Osteoblast (primary cell): Measurements from ENCODE around the gene PANK1. TPM values are rescaled to one million over a fixed set of nuclear protein-coding genes. Genes with fewer than 3 reads are reported as not detected.

ENCODE experiments used
- DNase-seq: peaks from one replicate; pipeline ENCODE4 v3.0.0; 2011; ENCODE audit warnings: low spot score, mixed read lengths; ENCODE audit not compliant: insufficient read length; ENCODE audit errors: missing footprints
- H2AFZ ChIP-seq: 2 replicates; pipeline ENCODE4 v1.6.0; 2011; ENCODE audit warnings: mild to moderate bottlenecking, low read length
- H3K27ac ChIP-seq: 2 replicates; pipeline ENCODE4 v1.5.1; 2011; ENCODE audit warnings: mild to moderate bottlenecking, low read depth, low read length, moderate library complexity
- H3K27me3 ChIP-seq: 2 replicates; pipeline ENCODE4 v1.6.0; 2012; ENCODE audit warnings: mild to moderate bottlenecking, control low read depth, inconsistent platforms, low read length, moderate library complexity; ENCODE audit not compliant: insufficient read depth
- H3K36me3 ChIP-seq: 2 replicates; pipeline ENCODE4 v1.5.1; 2011; ENCODE audit warnings: mild to moderate bottlenecking, low read length, control low read depth, moderate library complexity; ENCODE audit not compliant: insufficient read depth
- H3K4me1 ChIP-seq: 2 replicates; pipeline ENCODE4 v1.5.1; 2011; ENCODE audit warnings: mild to moderate bottlenecking, low read length, control low read depth, moderate library complexity; ENCODE audit not compliant: insufficient read depth
- H3K4me2 ChIP-seq: 2 replicates; pipeline ENCODE4 v1.6.0; 2011; ENCODE audit warnings: mild to moderate bottlenecking, low read length; ENCODE audit not compliant: insufficient read depth
- H3K4me3 ChIP-seq: fragments of 200-600 bp; sonication (generic); 3 replicates; pipeline ENCODE4 v1.5.1; 2012; ENCODE audit warnings: mild to moderate bottlenecking, low read length, inconsistent platforms; ENCODE audit not compliant: insufficient read depth
- H3K79me2 ChIP-seq: 2 replicates; pipeline ENCODE4 v1.6.0; 2012; ENCODE audit warnings: mild to moderate bottlenecking, low read length, control low read depth, inconsistent platforms; ENCODE audit not compliant: insufficient read depth
- H3K9me3 ChIP-seq: 2 replicates; pipeline ENCODE4 v1.5.1; 2011; ENCODE audit warnings: low read depth, low read length, control low read depth
- H4K20me1 ChIP-seq: 2 replicates; pipeline ENCODE4 v1.6.0; 2012; ENCODE audit warnings: mild to moderate bottlenecking, low read length, control low read depth; ENCODE audit not compliant: insufficient read depth
- CTCF ChIP-seq: IDR thresholded peaks from 2 replicates; pipeline ENCODE4 v1.5.1; 2011; ENCODE audit warnings: mild to moderate bottlenecking, low read depth, low read length, moderate library complexity; ENCODE audit errors: extremely low read depth
- total RNA-seq: library from RNA; depleted of rRNA; stranded (reverse); fragments of >200 nt; gene quantifications from 2 replicates; pipeline ENCODE4 v1.2.3, GENCODE V29; 2012

Gene PANK1
- total RNA-seq, 1 donor = 5.8 TPM

- no peak overlapping the region for H3K4me2 ChIP-seq
- no peak for DNase-seq
- no peak overlapping the region for H3K4me3 ChIP-seq
- no peaks in the 10 kb centered on the region for H3K27me3 ChIP-seq
- no peaks in the 10 kb centered on the region for H3K79me2 ChIP-seq
- H3K27ac ChIP-seq = no peak overlapping the region
- H3K36me3 ChIP-seq = no peaks in the 10 kb centered on the region
- TF ChIP-seq CTCF = no peak
- no peaks in the 10 kb centered on the region for H4K20me1 ChIP-seq
- H3K4me1 ChIP-seq = peaks cover 2% of the 10 kb centered on the region
- H2AFZ ChIP-seq = no peak overlapping the region
- H3K9me3 ChIP-seq = no peaks in the 10 kb centered on the region
Observed at GRCh38 chr10:89580243-89580642, 64.8 kb downstream of the PANK1 start.

GRCh38 chr10:89576696-89577095 is 68.3 kb downstream of the PANK1 start:
- no peaks in the 10 kb centered on the region for H4K20me1 ChIP-seq
- no peak for TF ChIP-seq CTCF
- H3K27ac ChIP-seq = no peak overlapping the region
- no peak overlapping the region for H3K4me3 ChIP-seq
- H3K36me3 ChIP-seq = no peaks in the 10 kb centered on the region
- DNase-seq = no peak
- H3K4me1 ChIP-seq = peaks cover 11% of the 10 kb centered on the region
- no peaks in the 10 kb centered on the region for H3K79me2 ChIP-seq
- no peak overlapping the region for H3K4me2 ChIP-seq
- H3K27me3 ChIP-seq = no peaks in the 10 kb centered on the region
- H3K9me3 ChIP-seq = no peaks in the 10 kb centered on the region
- no peak overlapping the region for H2AFZ ChIP-seq

GRCh38 chr10:89576022-89576421 is 69.0 kb downstream of the PANK1 start:
- Histone ChIP-seq H3K27me3 (no peaks in the 10 kb centered on the region), H3K79me2 (no peaks in the 10 kb centered on the region), H3K4me3 (no peak overlapping the region), H3K9me3 (no peaks in the 10 kb centered on the region), H3K4me2 (no peak overlapping the region), H3K4me1 (peaks cover 11% of the 10 kb centered on the region), H3K36me3 (no peaks in the 10 kb centered on the region), H3K27ac (no peak overlapping the region), H4K20me1 (no peaks in the 10 kb centered on the region), H2AFZ (no peak overlapping the region)
- no peak for DNase-seq
- no peak for TF ChIP-seq CTCF

GRCh38 chr10:89575031-89575430 is 70.0 kb downstream of the PANK1 start:
- Histone ChIP-seq H3K4me3 (no peak overlapping the region), H3K79me2 (no peaks in the 10 kb centered on the region), H3K27me3 (no peaks in the 10 kb centered on the region), H3K4me2 (no peak overlapping the region), H3K36me3 (no peaks in the 10 kb centered on the region), H4K20me1 (no peaks in the 10 kb centered on the region), H2AFZ (no peak overlapping the region), H3K9me3 (no peaks in the 10 kb centered on the region), H3K4me1 (peaks cover 11% of the 10 kb centered on the region), H3K27ac (no peak overlapping the region)
- no peak for TF ChIP-seq CTCF
- no peak for DNase-seq
